Type B pancreatic cell (in vitro differentiated cells): Measurements from ENCODE around the gene ATIC. TPM values are rescaled to one million over a fixed set of nuclear protein-coding genes. Genes with fewer than 3 reads are reported as not detected.

Source experiments
- DNase-seq: peaks from one replicate; pipeline ENCODE4 v3.0.0; 2021; ENCODE audit warnings: mixed read lengths; ENCODE audit not compliant: unreplicated experiment; ENCODE audit errors: extremely low spot score
- H3K27ac Mint-ChIP-seq: 2 replicates; pipeline ENCODE4 v1.8.0; 2021; ENCODE audit warnings: mild to moderate bottlenecking, mixed read lengths
- H3K27me3 Mint-ChIP-seq: 2 replicates; pipeline ENCODE4 v1.8.0; 2021; ENCODE audit warnings: mixed read lengths
- H3K36me3 Mint-ChIP-seq: 2 replicates; pipeline ENCODE4 v1.8.0; 2021; ENCODE audit warnings: mixed read lengths
- H3K4me1 Mint-ChIP-seq: one replicate; pipeline ENCODE4 v1.8.0; 2021; ENCODE audit warnings: mixed read lengths; ENCODE audit not compliant: unreplicated experiment
- H3K4me3 Mint-ChIP-seq: 2 replicates; pipeline ENCODE4 v1.8.0; 2021; ENCODE audit warnings: mild to moderate bottlenecking, mixed read lengths
- H3K9me3 Mint-ChIP-seq: 2 replicates; pipeline ENCODE4 v1.8.0; 2021; ENCODE audit warnings: mixed read lengths
- total RNA-seq: library from RNA; stranded (reverse); gene quantifications from 2 replicates; pipeline ENCODE4 v1.2.1, GENCODE V29; 2021; ENCODE audit warnings: low replicate concordance
- TF ChIP-seq, protein P1 (sequence below): fragments of 200-600 bp; sonication (generic); conservative IDR thresholded peaks from 2 replicates; pipeline ENCODE4 v1.5.0; 2021; ENCODE audit warnings: antibody characterized with exemption, mild to moderate bottlenecking

The ATIC gene
- total RNA-seq, 1 donor from 2014 or later, result 152 TPM

GRCh38 chr2:215370112-215370965 lies 58.5 kb downstream of the ATIC start:
- no peaks in the 10 kb centered on the region for H3K9me3 Mint-ChIP-seq
- H3K4me3 Mint-ChIP-seq, result no peak overlapping the region
- TF ChIP-seq, protein P1, sequence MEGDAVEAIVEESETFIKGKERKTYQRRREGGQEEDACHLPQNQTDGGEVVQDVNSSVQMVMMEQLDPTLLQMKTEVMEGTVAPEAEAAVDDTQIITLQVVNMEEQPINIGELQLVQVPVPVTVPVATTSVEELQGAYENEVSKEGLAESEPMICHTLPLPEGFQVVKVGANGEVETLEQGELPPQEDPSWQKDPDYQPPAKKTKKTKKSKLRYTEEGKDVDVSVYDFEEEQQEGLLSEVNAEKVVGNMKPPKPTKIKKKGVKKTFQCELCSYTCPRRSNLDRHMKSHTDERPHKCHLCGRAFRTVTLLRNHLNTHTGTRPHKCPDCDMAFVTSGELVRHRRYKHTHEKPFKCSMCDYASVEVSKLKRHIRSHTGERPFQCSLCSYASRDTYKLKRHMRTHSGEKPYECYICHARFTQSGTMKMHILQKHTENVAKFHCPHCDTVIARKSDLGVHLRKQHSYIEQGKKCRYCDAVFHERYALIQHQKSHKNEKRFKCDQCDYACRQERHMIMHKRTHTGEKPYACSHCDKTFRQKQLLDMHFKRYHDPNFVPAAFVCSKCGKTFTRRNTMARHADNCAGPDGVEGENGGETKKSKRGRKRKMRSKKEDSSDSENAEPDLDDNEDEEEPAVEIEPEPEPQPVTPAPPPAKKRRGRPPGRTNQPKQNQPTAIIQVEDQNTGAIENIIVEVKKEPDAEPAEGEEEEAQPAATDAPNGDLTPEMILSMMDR, result no peak
- H3K27ac Mint-ChIP-seq, result peak overlapping the region; percentile 73
- peaks cover 47% of the 10 kb centered on the region for H3K36me3 Mint-ChIP-seq
- no peak for DNase-seq
- no peaks in the 10 kb centered on the region for H3K4me1 Mint-ChIP-seq
- H3K27me3 Mint-ChIP-seq, result no peaks in the 10 kb centered on the region

DNA sequence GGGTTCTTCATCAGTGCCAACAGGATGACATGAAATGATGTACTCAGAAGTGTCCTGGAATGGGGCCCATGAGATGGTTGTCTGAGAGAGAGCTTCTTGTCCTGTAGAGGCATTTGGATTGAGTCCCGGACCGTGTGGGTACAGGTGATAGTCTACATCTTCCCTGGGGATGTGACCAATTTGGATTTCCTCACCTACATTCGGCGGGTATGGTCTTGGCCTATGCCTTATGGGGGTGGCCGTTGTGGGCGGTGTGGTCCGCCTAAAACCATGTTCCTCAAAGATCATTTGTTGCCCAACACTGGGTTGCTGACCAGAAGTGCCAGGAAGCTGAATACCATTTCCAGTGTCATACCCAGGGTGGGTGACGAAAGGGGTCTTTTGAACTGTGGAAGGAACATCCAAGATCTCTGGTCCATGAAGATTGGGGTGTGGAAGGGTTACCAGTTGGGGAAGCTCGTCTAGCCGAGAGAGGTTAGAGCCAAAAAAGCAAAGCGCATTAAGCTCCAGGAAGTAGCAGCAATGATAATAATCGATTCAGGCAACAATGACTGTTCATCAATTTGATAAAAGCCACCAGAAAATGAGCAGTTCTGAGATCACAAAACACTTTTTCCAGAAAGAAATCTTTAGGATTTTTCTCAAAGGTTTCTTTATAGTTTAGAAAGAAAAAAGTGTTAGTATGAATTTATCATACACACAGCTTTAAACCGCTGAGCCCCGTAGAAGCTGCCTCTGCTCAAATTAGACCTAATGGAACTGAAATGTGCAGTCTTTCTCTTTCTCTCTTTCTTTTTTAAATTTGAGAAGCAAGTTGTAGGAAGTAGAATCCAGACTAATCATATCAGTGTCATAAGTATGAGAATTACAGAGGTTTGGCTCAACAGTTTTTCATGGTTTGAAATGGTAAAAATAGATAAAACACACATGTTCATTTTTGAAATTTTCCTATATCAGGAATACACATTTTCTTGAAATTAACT lies 60.3 kb downstream of the ATIC start:
- Mint-ChIP-seq H3K27ac (no peak overlapping the region), H3K4me3 (no peak overlapping the region), H3K36me3 (peaks cover 46% of the 10 kb centered on the region), H3K27me3 (no peaks in the 10 kb centered on the region), H3K9me3 (no peaks in the 10 kb centered on the region), H3K4me1 (no peaks in the 10 kb centered on the region)
- no peak for DNase-seq
- TF ChIP-seq, protein P1, result no peak

- Mint-ChIP-seq H3K27me3 (no peaks in the 10 kb centered on the region), H3K36me3 (peaks cover 46% of the 10 kb centered on the region), H3K9me3 (no peaks in the 10 kb centered on the region), H3K4me1 (no peaks in the 10 kb centered on the region), H3K4me3 (no peak overlapping the region), H3K27ac (no peak overlapping the region)
- TF ChIP-seq, protein P1, result no peak
- DNase-seq, result no peak
Observed at GRCh38 chr2:215372968-215373649, 61.2 kb downstream of the ATIC start.

- Mint-ChIP-seq H3K9me3 (no peaks in the 10 kb centered on the region), H3K36me3 (peaks cover 52% of the 10 kb centered on the region), H3K27ac (no peak overlapping the region), H3K27me3 (no peaks in the 10 kb centered on the region), H3K4me3 (no peak overlapping the region), H3K4me1 (no peaks in the 10 kb centered on the region)
- TF ChIP-seq, protein P1, result no peak
- DNase-seq, result no peak
Observed at GRCh38 chr2:215374002-215374401, 62.1 kb downstream of the ATIC start.

DNA sequence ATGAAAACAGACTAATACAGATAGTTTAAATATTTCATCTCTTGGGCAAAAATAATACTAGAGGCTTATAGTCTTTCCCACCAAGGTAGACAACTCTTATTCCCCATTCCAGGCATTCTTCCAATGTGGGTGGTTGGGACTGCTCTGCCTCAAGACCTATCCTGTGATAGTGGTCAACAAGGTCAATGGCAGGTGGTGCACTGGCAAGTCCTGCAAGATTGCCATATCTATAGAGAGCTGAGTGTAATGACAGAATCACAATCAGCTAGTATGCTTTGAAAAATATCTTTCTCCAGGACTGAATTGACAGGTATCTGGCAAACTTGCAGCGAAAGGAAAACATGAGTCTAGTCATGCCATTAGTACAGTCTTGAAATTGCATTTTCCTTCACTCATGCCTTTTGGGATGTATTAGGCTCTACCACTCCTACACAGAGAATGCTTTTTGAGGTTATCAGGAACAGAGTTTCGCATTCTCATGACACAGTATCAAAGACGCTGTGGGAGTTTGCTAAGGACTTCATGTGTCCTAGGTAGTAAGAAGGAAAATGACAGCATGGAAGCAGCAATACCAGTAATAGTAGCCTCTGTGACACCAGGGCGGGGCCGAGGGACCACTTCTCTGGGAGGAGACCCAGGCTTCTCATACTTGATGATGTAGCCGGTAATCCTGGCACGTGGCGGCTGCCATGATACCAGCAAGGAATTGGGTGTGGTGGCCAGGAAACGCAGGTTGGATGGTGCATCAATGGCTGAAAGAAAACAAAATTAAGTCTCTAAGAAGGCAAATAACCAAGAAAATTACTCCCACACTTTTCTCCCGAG lies 63.0 kb downstream of the ATIC start:
- Mint-ChIP-seq H3K27me3 (no peaks in the 10 kb centered on the region), H3K36me3 (peaks cover 53% of the 10 kb centered on the region), H3K4me3 (no peak overlapping the region), H3K27ac (no peak overlapping the region), H3K9me3 (no peaks in the 10 kb centered on the region), H3K4me1 (no peaks in the 10 kb centered on the region)
- TF ChIP-seq, protein P1, result no peak
- DNase-seq, result no peak
